Motor neuron (in vitro differentiated cells): Measurements from ENCODE around the gene FCHSD2. TPM values are rescaled to one million over a fixed set of nuclear protein-coding genes. Genes with fewer than 3 reads are reported as not detected.

Experiments
- ATAC-seq, 8 experiments: fragments of 200-7000 bp; cut with Tn5 transposase; replicated peaks in 6 of 8; 2 replicates each; pipeline ENCODE4 v1.8.0; 2021; ENCODE audit warnings: mild to moderate bottlenecking in 8 of 8, moderate library complexity in 8 of 8
- H3K27ac ChIP-seq, 2 donors: fragments of 250-450 bp; sonication (Bioruptor Pico); 2 replicates each; pipeline ENCODE4 v1.9.0; 2021; ENCODE audit warnings: antibody characterized with exemption in 2 of 2, mild to moderate bottlenecking in 2 of 2, moderate library complexity in 1 of 2
- H3K4me1 ChIP-seq, 2 donors: fragments of 250-450 bp; sonication (Bioruptor Pico); replicated peaks in 1 of 2; 2 replicates each; pipeline ENCODE4 v1.6.1; 2021; ENCODE audit warnings: antibody characterized with exemption in 2 of 2, mild to moderate bottlenecking in 2 of 2, moderate library complexity in 1 of 2
- H3K4me3 ChIP-seq, 5 donors: fragments of 250-450 bp; sonication (Bioruptor Pico); 2 replicates each; pipeline ENCODE4 v1.9.0; 2021; ENCODE audit warnings: antibody characterized with exemption in 5 of 5, mild to moderate bottlenecking in 5 of 5, moderate library complexity in 4 of 5
- WGBS, 10 experiments: fragments of 450-650 bp; shearing (Covaris generic); methylation state at CpG; one replicate each; pipeline ENCODE4 v1.0.0; 2022; 5-methylcytosine and 5-hydroxymethylcytosine counted together
- in situ Hi-C, 9 experiments: fragments of 400-800 bp; cut with MboI; loops; one replicate each; pipeline ENCODE4 v1.15.0; 2021; ENCODE audit warnings: low sequenced_read_pairs in 9 of 9, low pct_unique_long_range_greater_than_20kb in 2 of 9; ENCODE audit not compliant: unreplicated experiment in 9 of 9
- total RNA-seq, 8 experiments: library from RNA; unstranded; fragments of 300-600 nt; gene quantifications; 2 replicates each; pipeline versions ENCODE4 v1.2.3 to v1.2.4, GENCODE V29; 2022

FCHSD2 gene
- total RNA-seq, 8 experiments from 2014 or later, result 11.6 to 22.1 (median 18.0) TPM

DNA sequence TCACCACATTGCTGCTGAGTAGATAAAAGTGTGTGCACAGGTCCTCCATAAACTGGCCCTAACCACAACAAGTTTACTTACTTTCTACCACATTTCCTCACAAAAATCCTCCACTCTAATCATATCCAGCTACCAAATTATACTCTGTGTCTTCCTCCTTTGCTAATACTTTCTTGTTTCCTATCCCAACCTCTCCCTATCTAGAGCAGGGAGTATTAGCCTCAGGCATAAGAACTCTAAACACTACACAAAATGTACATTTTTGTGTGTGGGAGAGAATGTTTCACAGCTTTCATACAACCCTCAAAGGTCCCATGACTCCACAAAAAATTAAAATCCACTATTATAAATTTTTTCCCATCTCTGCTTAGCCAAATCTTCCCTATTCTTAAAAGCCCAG is 255.5 kb downstream of the FCHSD2 start:
- ATAC-seq, result peak in 3 of 8 experiments; percentile 43 to 64 (median 61)
- in situ Hi-C loops, result loop anchor here in 1 of 9 experiments (25.0 kb wide), 1 partner anchor 251 kb away; the partner anchor contains the start of gene FCHSD2
- Histone ChIP-seq H3K4me1 (no peaks in the 10 kb centered on the region), H3K4me3 (no peak overlapping the region), H3K27ac (no peak overlapping the region)

DNA sequence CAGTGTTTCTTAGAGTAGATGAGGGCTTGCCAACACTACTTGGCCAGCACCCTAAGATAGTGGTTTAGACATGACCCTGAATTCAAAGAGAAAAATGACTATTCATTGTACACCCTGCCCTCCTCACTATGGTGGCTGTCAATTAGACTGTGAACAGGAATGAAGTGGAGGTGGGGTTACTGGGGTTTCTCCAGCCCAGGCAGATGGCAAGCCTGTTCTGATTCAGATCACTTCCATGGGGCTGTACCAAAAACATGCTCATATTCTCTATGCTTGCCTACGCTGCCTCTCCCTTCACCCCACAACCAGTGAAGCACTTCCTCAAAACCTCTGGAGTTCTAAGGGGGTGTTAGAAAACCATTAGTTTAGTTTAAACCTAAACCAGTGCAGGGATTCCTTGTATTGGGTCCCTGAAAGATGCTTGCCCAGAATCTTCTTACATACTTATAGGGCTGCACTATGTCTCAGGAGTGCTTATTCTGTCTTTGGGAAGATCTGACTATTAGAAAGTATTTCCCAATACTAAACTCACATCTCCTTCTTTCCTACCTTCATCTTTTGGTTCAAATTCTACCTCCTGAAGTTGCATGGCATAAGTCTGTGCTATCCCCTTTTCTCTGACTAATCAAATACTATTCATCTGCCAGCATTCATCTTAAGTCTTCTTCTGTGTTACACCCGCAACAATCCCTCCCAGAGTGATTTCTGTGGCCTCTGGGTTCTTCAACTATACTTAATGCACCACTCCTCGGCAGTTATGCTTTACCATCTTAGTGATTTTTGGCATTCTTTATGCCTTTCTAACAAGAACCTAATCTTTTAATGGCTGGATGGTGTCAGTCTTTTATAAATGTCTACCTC is 256.1 kb downstream of the FCHSD2 start:
- no peak overlapping the region for H3K4me3 ChIP-seq
- H3K4me1 ChIP-seq, result no peaks in the 10 kb centered on the region
- peak in 3 of 8 experiments; percentile 36 to 89 (median 80) for ATAC-seq
- in situ Hi-C loops, result loop anchor here in 1 of 9 experiments (25.0 kb wide), 1 partner anchor 251 kb away; the partner anchor contains the start of gene FCHSD2
- H3K27ac ChIP-seq, result no peak overlapping the region
- WGBS, 10 experiments, result 42 to 97% (median 90%) methylated on average over 1 to 3 of the region's 3 CpGs; no CpG with 5 or more reads in 3 of the 10 experiments

DNA sequence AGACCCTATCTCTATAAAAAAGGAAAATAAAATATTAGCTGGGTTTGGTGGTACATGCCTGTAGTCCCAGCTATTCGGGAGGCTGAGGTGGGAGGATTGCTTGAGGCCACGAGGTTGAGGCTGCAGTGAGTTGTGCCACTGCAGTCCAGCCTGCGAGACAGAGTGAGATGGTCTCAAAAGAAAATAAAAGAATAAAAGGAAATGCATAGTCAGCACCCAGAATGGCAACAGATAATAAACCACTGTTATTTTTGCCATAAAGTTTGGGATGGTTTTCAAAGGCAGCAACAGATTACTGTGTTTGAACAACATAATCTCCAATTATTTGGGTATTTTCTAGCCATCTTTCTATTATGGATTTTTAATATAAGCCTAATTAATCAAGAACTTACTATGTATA is 266.0 kb downstream of the FCHSD2 start:
- Histone ChIP-seq H3K4me1 (no peaks in the 10 kb centered on the region), H3K27ac (no peak overlapping the region), H3K4me3 (no peak overlapping the region)
- in situ Hi-C loops, result loop anchor here in 1 of 9 experiments (25.0 kb wide), 1 partner anchor 261 kb away; the partner anchor contains the start of gene FCHSD2
- ATAC-seq, result no peak
- WGBS, 10 experiments, result 84 to 100% (median 96%) methylated on average over 1 to 3 of the region's 3 CpGs; no CpG with 5 or more reads in 1 of the 10 experiments

DNA sequence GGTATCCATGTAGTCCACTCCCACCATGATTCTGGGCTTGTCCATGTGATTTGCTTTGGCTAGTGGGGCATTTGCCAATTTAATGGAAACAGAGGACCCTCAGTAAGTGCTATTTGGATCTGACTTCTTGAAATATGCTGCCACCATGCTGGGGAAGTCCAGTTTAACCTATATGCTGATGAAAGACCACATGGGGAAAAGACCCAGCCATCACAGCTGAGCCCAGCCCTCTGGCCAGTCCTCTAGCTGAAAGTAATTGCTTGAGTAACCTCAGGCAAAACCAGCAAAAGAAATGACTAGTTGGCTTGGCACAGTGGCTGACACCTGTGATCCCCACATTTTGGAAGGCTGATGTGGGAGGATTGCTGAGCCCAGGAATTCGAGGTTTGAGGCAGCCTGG is 266.4 kb downstream of the FCHSD2 start:
- in situ Hi-C loops, result loop anchor here in 1 of 9 experiments (25.0 kb wide), 1 partner anchor 262 kb away; the partner anchor contains the start of gene FCHSD2
- Histone ChIP-seq H3K27ac (no peak overlapping the region), H3K4me1 (no peaks in the 10 kb centered on the region), H3K4me3 (no peak overlapping the region)
- ATAC-seq, result no peak
- 83 to 100% (median 100%) methylated on average over 1 of the region's 1 CpG; no CpG with 5 or more reads in 4 of the 10 experiments for WGBS, 10 experiments

DNA sequence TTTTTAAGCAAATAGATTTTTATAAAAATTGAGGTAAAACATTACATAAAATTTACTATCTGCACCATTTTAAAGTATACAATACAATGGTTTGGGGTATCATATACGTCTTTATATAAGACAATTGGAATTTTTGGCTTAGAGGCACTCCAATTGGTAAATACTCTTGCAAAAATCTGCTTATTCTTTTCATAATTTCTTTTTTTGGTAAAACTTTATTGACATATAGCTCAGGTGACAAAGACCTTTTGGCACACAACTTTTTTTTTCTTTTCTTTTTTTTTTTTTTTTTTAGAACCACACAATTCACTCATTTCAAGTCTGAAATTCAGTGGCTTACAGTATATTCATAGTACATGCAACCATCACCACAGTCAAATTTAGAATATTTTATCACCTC is 270.1 kb downstream of the FCHSD2 start:
- WGBS, 10 experiments, result 43 to 100% (median 96%) methylated on average over 1 of the region's 1 CpG
- Histone ChIP-seq H3K4me1 (no peaks in the 10 kb centered on the region), H3K27ac (no peak overlapping the region), H3K4me3 (no peak overlapping the region)
- in situ Hi-C loops, result loop anchor here in 1 of 9 experiments (25.0 kb wide), 1 partner anchor 265 kb away; the partner anchor contains the start of gene FCHSD2
- no peak for ATAC-seq

DNA sequence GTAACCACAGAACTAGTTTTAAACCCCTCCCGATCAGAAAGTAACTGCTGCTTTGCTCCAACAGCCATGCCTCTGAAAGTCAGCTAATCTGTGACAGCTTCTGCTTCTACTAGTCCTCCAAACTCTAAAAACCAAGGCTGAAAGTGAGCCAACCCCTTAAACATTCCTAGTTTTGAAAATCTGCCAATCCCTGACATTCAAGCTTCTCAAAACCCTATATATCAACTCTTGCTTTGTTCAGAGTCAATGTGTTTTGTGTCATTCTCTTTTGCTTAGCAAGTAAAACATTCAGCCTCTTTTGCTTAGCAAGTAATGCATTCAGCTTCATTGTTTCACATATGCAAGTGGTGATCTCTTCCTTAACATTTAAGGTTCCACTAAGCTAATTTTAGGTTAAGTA is 271.0 kb downstream of the FCHSD2 start:
- no peak overlapping the region for H3K27ac ChIP-seq
- no peak overlapping the region for H3K4me3 ChIP-seq
- no peaks in the 10 kb centered on the region for H3K4me1 ChIP-seq
- ATAC-seq, result peak in 5 of 8 experiments; percentile 16 to 91 (median 49)
- WGBS, 10 experiments, result 75 to 100% (median 100%) methylated on average over 1 of the region's 1 CpG; no CpG with 5 or more reads in 2 of the 10 experiments
- in situ Hi-C loops, result loop anchor here in 1 of 9 experiments (25.0 kb wide), 1 partner anchor 266 kb away; the partner anchor contains the start of gene FCHSD2

GRCh38 chr11:72869831-72870230 is 272.3 kb downstream of the FCHSD2 start:
- H3K27ac ChIP-seq, result no peak overlapping the region
- no peak overlapping the region for H3K4me3 ChIP-seq
- peaks cover 0 to 10% of the 10 kb centered on the region in 2 donors for H3K4me1 ChIP-seq
- in situ Hi-C loops, result loop anchor here in 1 of 9 experiments (25.0 kb wide), 1 partner anchor 267 kb away; the partner anchor contains the start of gene FCHSD2
- ATAC-seq, result no peak
- 83 to 100% (median 95%) methylated on average over 1 to 4 of the region's 4 CpGs; no CpG with 5 or more reads in 2 of the 10 experiments for WGBS, 10 experiments

DNA sequence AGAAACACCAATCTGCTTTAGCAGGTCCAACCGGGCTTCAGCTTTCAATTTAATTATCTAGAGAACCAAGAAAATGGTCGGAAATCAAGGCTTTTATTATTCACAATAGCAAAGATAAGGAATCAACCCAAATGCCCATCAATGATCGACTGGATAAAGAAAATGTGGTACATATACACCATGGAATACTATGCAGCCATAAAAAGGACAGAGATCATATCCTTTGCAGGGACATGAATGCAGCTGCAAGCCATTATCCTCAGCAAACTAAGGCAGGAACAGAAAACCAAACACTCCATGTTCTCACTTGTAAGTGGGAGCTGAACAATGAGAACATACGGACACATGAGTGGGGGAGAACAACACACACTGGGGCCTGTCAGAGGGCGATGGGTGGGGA is 274.1 kb downstream of the FCHSD2 start:
- Histone ChIP-seq H3K4me1 (peaks cover 0 to 10% of the 10 kb centered on the region in 2 donors), H3K4me3 (no peak overlapping the region), H3K27ac (no peak overlapping the region)
- in situ Hi-C loops, result loop anchor here in 1 of 9 experiments (25.0 kb wide), 1 partner anchor 269 kb away; the partner anchor contains the start of gene FCHSD2
- WGBS, 10 experiments, result 92 to 100% (median 100%) methylated on average over 1 to 4 of the region's 5 CpGs
- ATAC-seq, result no peak

- peaks cover 0 to 10% of the 10 kb centered on the region in 2 donors for H3K4me1 ChIP-seq
- H3K27ac ChIP-seq, result no peak overlapping the region
- 3 to 81% (median 55%) methylated on average over 2 to 5 of the region's 5 CpGs; no CpG with 5 or more reads in 2 of the 10 experiments for WGBS, 10 experiments
- ATAC-seq, result peak; percentile 41 to 78 (median 55)
- H3K4me3 ChIP-seq, result no peak overlapping the region
- in situ Hi-C loops, result loop anchor here in 1 of 9 experiments (25.0 kb wide), 1 partner anchor 272 kb away; the partner anchor contains the start of gene FCHSD2
These were observed 277.1 kb downstream of the FCHSD2 start for GRCh38 chr11:72864702-72865655.

DNA sequence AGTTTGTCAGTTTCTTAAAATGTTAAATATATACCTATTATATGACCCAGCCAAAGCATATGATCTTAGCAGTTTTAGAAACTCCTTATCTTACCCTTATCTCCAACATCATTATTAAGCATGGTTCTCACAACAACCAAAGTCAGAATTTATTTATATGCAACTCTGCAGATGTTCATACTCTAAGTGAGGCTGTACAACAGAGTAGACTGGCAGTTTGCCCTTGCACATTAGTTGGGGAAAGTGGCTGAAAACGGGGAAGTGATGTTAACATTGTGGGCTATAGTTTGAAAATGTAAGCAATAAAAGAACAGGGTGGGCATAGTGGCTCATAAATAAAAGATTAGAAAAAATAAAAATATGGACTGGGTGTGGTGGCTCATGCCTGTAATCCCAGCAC is 278.2 kb downstream of the FCHSD2 start:
- Histone ChIP-seq H3K4me1 (peaks cover 0 to 10% of the 10 kb centered on the region in 2 donors), H3K27ac (no peak overlapping the region), H3K4me3 (no peak overlapping the region)
- in situ Hi-C loops, result loop anchor here in 1 of 9 experiments (25.0 kb wide), 1 partner anchor 273 kb away; the partner anchor contains the start of gene FCHSD2
- ATAC-seq, result peak in 2 of 8 experiments; percentile 13 to 22
- WGBS, 10 experiments, result 0 to 100% (median 0%) methylated on average over 1 of the region's 1 CpG; no CpG with 5 or more reads in 3 of the 10 experiments

GRCh38 chr11:72863091-72863490 is 279.0 kb downstream of the FCHSD2 start:
- in situ Hi-C loops, result loop anchor here in 1 of 9 experiments (25.0 kb wide), 1 partner anchor 274 kb away; the partner anchor contains the start of gene FCHSD2
- H3K27ac ChIP-seq, result no peak overlapping the region
- 50 to 100% (median 92%) methylated on average over 1 of the region's 1 CpG; no CpG with 5 or more reads in 1 of the 10 experiments for WGBS, 10 experiments
- peaks cover 0 to 10% of the 10 kb centered on the region in 2 donors for H3K4me1 ChIP-seq
- ATAC-seq, result no peak
- no peak overlapping the region for H3K4me3 ChIP-seq

DNA sequence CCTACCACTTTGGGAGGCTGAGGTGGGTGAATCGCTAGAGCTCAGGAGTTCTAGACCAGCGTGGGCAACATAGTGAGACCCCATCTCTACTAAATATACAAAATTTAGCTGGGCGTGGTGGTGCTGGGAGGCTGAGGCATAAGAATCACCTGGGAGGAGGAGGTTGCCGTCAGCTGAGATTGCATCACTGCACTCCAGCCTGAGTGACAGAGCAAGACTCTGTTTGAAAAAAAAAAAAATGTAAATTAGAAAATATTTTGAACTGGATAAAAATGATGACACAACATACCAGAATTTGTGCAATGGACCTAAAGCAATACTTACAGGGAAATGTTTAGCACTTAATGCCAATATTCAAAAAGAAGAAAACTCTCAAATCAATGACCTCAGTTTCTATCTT is 281.5 kb downstream of the FCHSD2 start:
- Histone ChIP-seq H3K4me3 (no peak overlapping the region), H3K4me1 (peaks cover 0 to 8% of the 10 kb centered on the region in 2 donors), H3K27ac (no peak overlapping the region)
- 80 to 100% (median 88%) methylated on average over 1 to 4 of the region's 4 CpGs; no CpG with 5 or more reads in 1 of the 10 experiments for WGBS, 10 experiments
- in situ Hi-C loops, result loop anchor here in 1 of 9 experiments (25.0 kb wide), 1 partner anchor 277 kb away; the partner anchor contains the start of gene FCHSD2
- peak in 1 of 8 experiments; percentile 40 for ATAC-seq
